IMR-90 (cell line): Measurements from ENCODE around the gene UNC13A. TPM values are rescaled to one million over a fixed set of nuclear protein-coding genes. Genes with fewer than 3 reads are reported as not detected.

Experiments used
- ATAC-seq: fragments of 200-7000 bp; cut with Tn5 transposase; 2 replicates; pipeline ENCODE4 v1.9.1; 2020; ENCODE audit warnings: low read depth, mild to moderate bottlenecking, moderate library complexity
- BruUV-seq: library from RNA; stranded (reverse); fragments of 400-500 nt; replicated peaks from 2 replicates; lab custom pipeline; 2021; lab: Mats Ljungman, UMichigan
- CTCF ChIA-PET: fragments of 300-600 bp; formaldehyde crosslinking; extraction: SDS; loops from one replicate; lab custom pipeline; 2021; ENCODE audit warnings: antibody characterized with exemption; lab: Yijun Ruan, JAX
- POLR2A ChIA-PET: fragments of 300-600 bp; sonication (Branson Sonifier 250); formaldehyde crosslinking; loops from one replicate; lab custom pipeline; 2022; ENCODE audit warnings: antibody characterized with exemption; ENCODE audit not compliant: unreplicated experiment; lab: Charles Lee
- DNase-seq: peaks from one replicate; pipeline ENCODE4 v3.0.0; 2013
- H2AFZ ChIP-seq: replicated peaks from 2 replicates; pipeline ENCODE3; 2013; ENCODE audit warnings: low read length, mild to moderate bottlenecking; ENCODE audit not compliant: poor library complexity
- H2AK5ac ChIP-seq: 2 replicates; pipeline ENCODE4 v1.6.1; 2013; ENCODE audit warnings: low read depth, low read length, inconsistent platforms
- H2AK9ac ChIP-seq: replicated peaks from 2 replicates; pipeline ENCODE3; 2013; ENCODE audit warnings: mild to moderate bottlenecking, low read depth, low read length, moderate library complexity; ENCODE audit not compliant: poor library complexity
- H2BK120ac ChIP-seq: 2 replicates; pipeline ENCODE4 v1.6.1; 2013; ENCODE audit warnings: low read depth, low read length, inconsistent platforms
- H2BK15ac ChIP-seq: 3 replicates; pipeline ENCODE4 v1.6.1; 2013; ENCODE audit warnings: low read depth, low read length, inconsistent platforms
- H2BK20ac ChIP-seq: 2 replicates; pipeline ENCODE4 v1.6.1; 2013; ENCODE audit warnings: low read depth, mild to moderate bottlenecking, inconsistent platforms, low read length, moderate library complexity
- H2BK5ac ChIP-seq: 2 replicates; pipeline ENCODE4 v1.6.1; 2013; ENCODE audit warnings: mild to moderate bottlenecking, low read depth, low read length, inconsistent platforms; ENCODE audit not compliant: poor library complexity, severe bottlenecking
- H3K14ac ChIP-seq: replicated peaks from 2 replicates; pipeline ENCODE4 v1.6.1; 2013; ENCODE audit warnings: low read depth, low read length, inconsistent platforms
- H3K18ac ChIP-seq: 2 replicates; pipeline ENCODE4 v1.6.1; 2013; ENCODE audit warnings: low read depth, low read length, control low read depth
- H3K23ac ChIP-seq: 2 replicates; pipeline ENCODE4 v1.6.1; 2013; ENCODE audit warnings: low read depth, low read length, inconsistent platforms
- H3K27ac ChIP-seq: 2 replicates; pipeline ENCODE4 v1.5.1; 2013; ENCODE audit warnings: mild to moderate bottlenecking, control low read depth, low read length; ENCODE audit not compliant: insufficient read depth
- H3K27me3 ChIP-seq: 2 replicates; pipeline ENCODE4 v1.6.1; 2013; ENCODE audit warnings: low read length; ENCODE audit not compliant: control insufficient read depth, insufficient read depth
- H3K36me3 ChIP-seq: 2 replicates; pipeline ENCODE4 v1.6.1; 2013; ENCODE audit warnings: low read length, mixed read lengths; ENCODE audit not compliant: control insufficient read depth, insufficient read depth
- H3K4ac ChIP-seq: 2 replicates; pipeline ENCODE4 v1.6.1; 2013; ENCODE audit warnings: low read depth, low read length, inconsistent platforms
- H3K4me1 ChIP-seq: 2 replicates; pipeline ENCODE4 v1.6.1; 2013; ENCODE audit warnings: low read length, mixed read lengths; ENCODE audit not compliant: control insufficient read depth, insufficient read depth
- H3K4me2 ChIP-seq: 2 replicates; pipeline ENCODE4 v1.6.1; 2013; ENCODE audit warnings: low read depth, mild to moderate bottlenecking, control low read depth, low read length, moderate library complexity
- H3K4me3 ChIP-seq: 2 replicates; pipeline ENCODE4 v1.5.1; 2013; ENCODE audit warnings: low read depth, mild to moderate bottlenecking, control low read depth, low read length, moderate library complexity; ENCODE audit not compliant: insufficient read depth
- H3K56ac ChIP-seq: 2 replicates; pipeline ENCODE4 v1.6.1; 2013; ENCODE audit warnings: low read length, inconsistent platforms; ENCODE audit not compliant: insufficient read depth; ENCODE audit errors: extremely low read depth
- H3K79me1 ChIP-seq, 2 experiments: 2 replicates each; pipeline ENCODE4 v1.6.1; 2013; ENCODE audit warnings: low read length in 2 of 2, inconsistent platforms in 1 of 2, low read depth in 1 of 2
- H3K9ac ChIP-seq: 2 replicates; pipeline ENCODE4 v1.6.1; 2013; ENCODE audit warnings: low read depth, low read length, control low read depth
- H3K9me1 ChIP-seq: 2 replicates; pipeline ENCODE4 v1.6.1; 2013; ENCODE audit warnings: low read length, inconsistent platforms; ENCODE audit not compliant: insufficient read depth
- H3K9me3 ChIP-seq: 2 replicates; pipeline ENCODE4 v1.6.1; 2013; ENCODE audit warnings: low read length; ENCODE audit not compliant: control insufficient read depth, insufficient read depth
- H4K20me1 ChIP-seq: 2 replicates; pipeline ENCODE4 v1.6.1; 2013; ENCODE audit warnings: low read length, inconsistent platforms; ENCODE audit not compliant: insufficient read depth
- H4K5ac ChIP-seq: 2 replicates; pipeline ENCODE4 v1.6.1; 2013; ENCODE audit warnings: mild to moderate bottlenecking, low read depth, low read length, control low read depth
- H4K8ac ChIP-seq, 2 experiments: 2 replicates each; pipeline ENCODE4 v1.6.1; 2013; ENCODE audit warnings: low read depth in 2 of 2, low read length in 2 of 2, control low read depth in 1 of 2, inconsistent platforms in 1 of 2
- H4K91ac ChIP-seq: 2 replicates; pipeline ENCODE4 v1.6.1; 2013; ENCODE audit warnings: low read depth, low read length, inconsistent platforms; ENCODE audit not compliant: insufficient read depth
- CHD1 ChIP-seq: IDR thresholded peaks from 2 replicates; pipeline ENCODE4 v1.6.1; 2012; ENCODE audit warnings: low read depth, low read length, improper control_type of control experiment
- NFE2L2 ChIP-seq: fragments of 150-350 bp; IDR thresholded peaks from 2 replicates; pipeline ENCODE4 v1.6.1; 2016; ENCODE audit warnings: low read depth, mild to moderate bottlenecking, low read length
- RCOR1 ChIP-seq: IDR thresholded peaks from 2 replicates; pipeline ENCODE4 v1.6.1; 2012; ENCODE audit warnings: mild to moderate bottlenecking, low read length, improper control_type of control experiment; ENCODE audit not compliant: insufficient replicate concordance
- RFX5 ChIP-seq: IDR thresholded peaks from 2 replicates; pipeline ENCODE4 v1.8.0; 2012; ENCODE audit warnings: low read depth, mild to moderate bottlenecking, low read length, moderate library complexity
- SMC3 ChIP-seq: fragments of 150-350 bp; IDR thresholded peaks from 2 replicates; pipeline ENCODE4 v1.6.1; 2016; ENCODE audit warnings: low read depth, mild to moderate bottlenecking, antibody characterized with exemption, low read length, moderate library complexity
- USF2 ChIP-seq: fragments of 150-350 bp; IDR thresholded peaks from 2 replicates; pipeline ENCODE4 v1.6.1; 2017; ENCODE audit warnings: mild to moderate bottlenecking, antibody characterized with exemption, low read length, low read depth
- WGBS, 2 experiments: methylation state at CpG; one replicate each; pipeline versions ENCODE4 v1.1.5 to v1.1.7; 2013; ENCODE audit warnings: missing lambda C conversion rate in 2 of 2; ENCODE audit not compliant: insufficient read length in 1 of 2; ENCODE audit errors: extremely low coverage in 2 of 2; 5-methylcytosine and 5-hydroxymethylcytosine counted together
- dilution Hi-C: fragments of 300-500 bp; cut with HindIII; formaldehyde crosslinking; loops from one replicate; pipeline ENCODE4 v1.14.3; 2018; ENCODE audit warnings: low sequenced_read_pairs; ENCODE audit not compliant: unreplicated experiment
- in situ Hi-C: fragments of 300-500 bp; cut with MboI; formaldehyde crosslinking; loops from 3 replicates; pipeline ENCODE4 v1.14.3; 2019; ENCODE audit warnings: low sequenced_read_pairs, inconsistent platforms, mixed read lengths
- intact Hi-C: fragments of 100-400 bp; cut with micrococcal nuclease; formaldehyde crosslinking; loops from 2 replicates; pipeline ENCODE4 v1.10.0; 2022
- polyA plus RNA-seq, 3 experiments: library from polyadenylated mRNA; depleted of rRNA; stranded (reverse); fragments of >200 nt; gene quantifications; 2 replicates each; pipeline ENCODE4 v1.2.3, GENCODE V29; 2012; ENCODE audit warnings: low replicate concordance in 1 of 3
- total RNA-seq: library from RNA; depleted of rRNA; stranded (reverse); fragments of >200 nt; gene quantifications from 2 replicates; pipeline ENCODE4 v1.2.3, GENCODE V29; 2012
- TF ChIP-seq, protein P1 (sequence below): fragments of 150-350 bp; IDR thresholded peaks from 2 replicates; pipeline ENCODE4 v1.6.1; 2016; ENCODE audit warnings: low read depth, mild to moderate bottlenecking, low read length, moderate library complexity, borderline replicate concordance

Gene UNC13A
- total and polyA plus RNA-seq, 2 of the 4 experiments (the other 2 are of a cell fraction): 0.18 to 0.22 TPM

DNA sequence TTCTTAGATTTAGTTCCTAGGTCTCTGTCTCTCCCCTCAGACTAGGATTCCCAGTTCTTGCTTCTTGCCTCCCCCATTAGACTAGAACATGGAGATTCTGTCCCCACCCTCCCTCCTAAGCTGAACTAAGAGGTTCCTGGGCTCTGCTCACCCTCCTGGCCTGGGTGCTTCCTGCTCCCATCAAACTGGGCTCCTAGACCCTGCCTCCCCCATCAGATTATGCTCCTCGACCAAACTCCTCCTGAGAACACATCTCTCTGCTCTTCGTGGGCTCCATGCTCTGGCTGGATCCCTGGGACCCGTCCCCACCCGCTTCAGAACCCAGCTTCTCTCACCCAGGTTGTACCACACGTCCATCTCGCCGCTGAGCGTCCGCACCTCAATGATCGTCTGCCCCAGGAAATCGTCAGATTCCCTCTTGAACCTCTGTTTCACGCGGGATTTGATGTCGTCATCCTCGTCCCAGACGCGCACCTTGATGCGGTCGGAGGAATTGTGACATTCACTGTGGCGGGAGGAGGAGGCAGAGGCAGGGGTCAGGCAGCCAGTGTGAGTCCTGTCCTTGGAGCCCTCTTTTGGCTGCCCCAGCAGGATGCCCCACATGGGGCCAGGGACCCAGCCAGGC is 42.7 kb downstream of the UNC13A start:
- no peak overlapping the region for H2BK15ac ChIP-seq
- no TSS peak for BruUV-seq

More for the DNA sequence above, 42.7 kb downstream of the UNC13A start:
- H3K23ac ChIP-seq: no peak overlapping the region
- H3K4ac ChIP-seq: no peak overlapping the region
- no peak overlapping the region for H2AK5ac ChIP-seq
- no peak overlapping the region for H2BK20ac ChIP-seq
- H4K8ac ChIP-seq: no peak overlapping the region
- WGBS, 2 experiments: 86% methylated on average over 14 of the region's 20 CpGs; no CpG with 5 or more reads in 1 of the 2 experiments
- no peak overlapping the region for H2AFZ ChIP-seq
- dilution Hi-C loops (no loop called here), intact Hi-C loops (no loop called here), in situ Hi-C loops (no loop called here)
- ChIA-PET POLR2A (no interaction called here), CTCF (no interaction called here)
- DNase-seq (no peak), ATAC-seq (no peak)
- no peaks in the 10 kb centered on the region for H3K4me1 ChIP-seq
- H2AK9ac ChIP-seq: no peak overlapping the region
- H4K91ac ChIP-seq: no peak overlapping the region
- H3K4me3 ChIP-seq: no peak overlapping the region
- no peak overlapping the region for H2BK5ac ChIP-seq
- no peak overlapping the region for H3K18ac ChIP-seq
- H4K5ac ChIP-seq: no peak overlapping the region
- no peak overlapping the region for H3K14ac ChIP-seq
- H3K79me1 ChIP-seq: no peaks in the 10 kb centered on the region
- H3K9me1 ChIP-seq: no peaks in the 10 kb centered on the region
- H4K20me1 ChIP-seq: no peaks in the 10 kb centered on the region
- no peak overlapping the region for H3K27ac ChIP-seq
- no peak overlapping the region for H3K4me2 ChIP-seq
- H3K9ac ChIP-seq: no peak overlapping the region
- TF ChIP-seq, protein P1, sequence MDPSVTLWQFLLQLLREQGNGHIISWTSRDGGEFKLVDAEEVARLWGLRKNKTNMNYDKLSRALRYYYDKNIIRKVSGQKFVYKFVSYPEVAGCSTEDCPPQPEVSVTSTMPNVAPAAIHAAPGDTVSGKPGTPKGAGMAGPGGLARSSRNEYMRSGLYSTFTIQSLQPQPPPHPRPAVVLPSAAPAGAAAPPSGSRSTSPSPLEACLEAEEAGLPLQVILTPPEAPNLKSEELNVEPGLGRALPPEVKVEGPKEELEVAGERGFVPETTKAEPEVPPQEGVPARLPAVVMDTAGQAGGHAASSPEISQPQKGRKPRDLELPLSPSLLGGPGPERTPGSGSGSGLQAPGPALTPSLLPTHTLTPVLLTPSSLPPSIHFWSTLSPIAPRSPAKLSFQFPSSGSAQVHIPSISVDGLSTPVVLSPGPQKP: no peak
- TF ChIP-seq USF2: no peak
- TF ChIP-seq SMC3: no peak
- TF ChIP-seq CHD1: no peak
- TF ChIP-seq RFX5: no peak
- TF ChIP-seq NFE2L2: no peak
- TF ChIP-seq RCOR1: no peak
- H3K56ac ChIP-seq: no peak overlapping the region
- H3K9me3 ChIP-seq: no peaks in the 10 kb centered on the region
- H3K36me3 ChIP-seq: no peaks in the 10 kb centered on the region
- H3K27me3 ChIP-seq: peaks cover 3% of the 10 kb centered on the region
- no peak overlapping the region for H2BK120ac ChIP-seq
